GM12801 (cell line): ENCODE measurements around the gene TBC1D5.

ENCODE experiments used
- TF ChIP-seq, protein P1 (sequence below): IDR thresholded peaks from one replicate; pipeline ENCODE4 v1.5.1; 2011; ENCODE audit warnings: control low read depth; ENCODE audit not compliant: insufficient read length; ENCODE audit errors: extremely low read depth

TBC1D5 gene

DNA sequence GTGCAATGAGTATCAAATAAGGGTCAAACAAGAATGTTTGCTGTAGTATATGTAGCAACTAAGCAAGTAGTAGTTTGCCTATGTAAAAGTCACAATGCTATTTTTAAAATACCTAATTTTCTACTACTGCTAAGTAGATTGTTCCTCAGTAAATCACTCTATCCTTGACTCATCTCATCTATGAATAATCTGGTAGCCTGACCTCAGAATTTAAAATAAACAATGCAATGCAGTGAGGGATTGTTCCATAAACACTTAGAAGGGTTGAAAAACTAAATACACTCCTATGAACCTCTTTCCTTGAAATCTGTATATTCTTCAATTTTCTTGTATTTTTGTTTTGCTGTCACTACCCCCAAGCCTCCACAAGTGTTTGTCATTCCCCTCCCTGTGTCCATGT lies 253.3 kb downstream of the TBC1D5 start:
- TF ChIP-seq, protein P1, sequence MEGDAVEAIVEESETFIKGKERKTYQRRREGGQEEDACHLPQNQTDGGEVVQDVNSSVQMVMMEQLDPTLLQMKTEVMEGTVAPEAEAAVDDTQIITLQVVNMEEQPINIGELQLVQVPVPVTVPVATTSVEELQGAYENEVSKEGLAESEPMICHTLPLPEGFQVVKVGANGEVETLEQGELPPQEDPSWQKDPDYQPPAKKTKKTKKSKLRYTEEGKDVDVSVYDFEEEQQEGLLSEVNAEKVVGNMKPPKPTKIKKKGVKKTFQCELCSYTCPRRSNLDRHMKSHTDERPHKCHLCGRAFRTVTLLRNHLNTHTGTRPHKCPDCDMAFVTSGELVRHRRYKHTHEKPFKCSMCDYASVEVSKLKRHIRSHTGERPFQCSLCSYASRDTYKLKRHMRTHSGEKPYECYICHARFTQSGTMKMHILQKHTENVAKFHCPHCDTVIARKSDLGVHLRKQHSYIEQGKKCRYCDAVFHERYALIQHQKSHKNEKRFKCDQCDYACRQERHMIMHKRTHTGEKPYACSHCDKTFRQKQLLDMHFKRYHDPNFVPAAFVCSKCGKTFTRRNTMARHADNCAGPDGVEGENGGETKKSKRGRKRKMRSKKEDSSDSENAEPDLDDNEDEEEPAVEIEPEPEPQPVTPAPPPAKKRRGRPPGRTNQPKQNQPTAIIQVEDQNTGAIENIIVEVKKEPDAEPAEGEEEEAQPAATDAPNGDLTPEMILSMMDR = no peak

DNA sequence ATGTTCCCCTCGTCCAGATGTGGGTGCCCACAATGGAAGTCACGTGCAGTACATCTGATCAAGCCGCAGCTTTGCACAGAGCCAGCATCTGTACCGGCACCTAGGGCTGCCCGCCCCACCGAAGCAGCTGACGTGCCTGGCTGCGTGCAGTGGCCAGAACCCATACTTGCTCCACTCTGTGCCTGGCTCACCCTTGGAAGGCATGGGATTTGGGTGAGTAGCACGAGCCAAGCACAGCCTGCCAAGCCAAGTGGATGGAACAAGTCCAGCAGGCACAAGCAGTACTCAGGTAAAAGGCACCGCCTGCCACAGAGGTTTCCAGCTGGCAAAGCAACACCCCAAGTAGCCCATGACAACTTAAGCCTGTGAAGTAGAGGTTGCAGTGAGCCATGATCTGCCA lies 261.3 kb downstream of the TBC1D5 start:
- TF ChIP-seq, protein P1 = no peak

GRCh38 chr3:17479681-17480405 lies 262.6 kb downstream of the TBC1D5 start:
- TF ChIP-seq, protein P1 = no peak

- TF ChIP-seq, protein P1 = no peak
These were observed 263.8 kb downstream of the TBC1D5 start for GRCh38 chr3:17478673-17479072.

- TF ChIP-seq, protein P1 = no peak
These were observed 268.7 kb downstream of the TBC1D5 start for GRCh38 chr3:17473761-17474160.

- TF ChIP-seq, protein P1 = no peak
These were observed 272.5 kb downstream of the TBC1D5 start for GRCh38 chr3:17469954-17470353.

DNA sequence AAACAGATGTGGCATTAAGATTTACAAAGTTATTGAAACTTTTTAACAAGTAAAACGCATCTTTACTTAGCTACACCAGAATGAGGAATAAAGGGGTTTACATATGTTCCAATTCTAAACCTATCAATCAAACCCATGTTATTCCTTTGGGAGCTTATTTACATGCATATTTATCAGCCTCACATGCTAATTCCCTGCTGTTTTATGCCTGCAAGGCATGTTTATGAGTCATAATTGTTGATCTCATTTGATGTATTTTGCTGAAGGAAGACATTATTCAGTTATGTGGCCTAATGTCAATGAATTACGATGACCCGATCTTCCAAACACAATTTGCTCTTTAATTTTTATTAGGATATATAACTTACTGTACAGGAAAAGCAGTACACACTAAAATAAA lies 272.9 kb downstream of the TBC1D5 start:
- TF ChIP-seq, protein P1 = no peak
